Activated CD8-positive, alpha-beta memory T cell treated with anti-CD3 and anti-CD28 coated beads for 36 hours (primary cell): ENCODE results near the gene SPNS2. TPM values are rescaled to one million over a fixed set of nuclear protein-coding genes. Genes with fewer than 3 reads are reported as not detected.

Experiments used
- CTCF ChIA-PET: fragments of 350-600 bp; sonication (Branson Sonifier 250); formaldehyde crosslinking; loops from one replicate; lab custom pipeline; 2021; ENCODE audit warnings: antibody characterized with exemption; lab: Charles Lee
- POLR2A ChIA-PET: fragments of 350-600 bp; sonication (Branson Sonifier 250); formaldehyde crosslinking; loops from one replicate; lab custom pipeline; 2021; ENCODE audit warnings: antibody characterized with exemption; lab: Charles Lee
- total RNA-seq, 2 experiments: library from RNA; stranded (reverse); gene quantifications; one replicate each; pipeline ENCODE4 v1.2.3, GENCODE V29; 2021

SPNS2 gene, protein sequence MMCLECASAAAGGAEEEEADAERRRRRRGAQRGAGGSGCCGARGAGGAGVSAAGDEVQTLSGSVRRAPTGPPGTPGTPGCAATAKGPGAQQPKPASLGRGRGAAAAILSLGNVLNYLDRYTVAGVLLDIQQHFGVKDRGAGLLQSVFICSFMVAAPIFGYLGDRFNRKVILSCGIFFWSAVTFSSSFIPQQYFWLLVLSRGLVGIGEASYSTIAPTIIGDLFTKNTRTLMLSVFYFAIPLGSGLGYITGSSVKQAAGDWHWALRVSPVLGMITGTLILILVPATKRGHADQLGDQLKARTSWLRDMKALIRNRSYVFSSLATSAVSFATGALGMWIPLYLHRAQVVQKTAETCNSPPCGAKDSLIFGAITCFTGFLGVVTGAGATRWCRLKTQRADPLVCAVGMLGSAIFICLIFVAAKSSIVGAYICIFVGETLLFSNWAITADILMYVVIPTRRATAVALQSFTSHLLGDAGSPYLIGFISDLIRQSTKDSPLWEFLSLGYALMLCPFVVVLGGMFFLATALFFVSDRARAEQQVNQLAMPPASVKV
- under 1 TPM; 0.42 to 0.61 TPM for total RNA-seq

DNA sequence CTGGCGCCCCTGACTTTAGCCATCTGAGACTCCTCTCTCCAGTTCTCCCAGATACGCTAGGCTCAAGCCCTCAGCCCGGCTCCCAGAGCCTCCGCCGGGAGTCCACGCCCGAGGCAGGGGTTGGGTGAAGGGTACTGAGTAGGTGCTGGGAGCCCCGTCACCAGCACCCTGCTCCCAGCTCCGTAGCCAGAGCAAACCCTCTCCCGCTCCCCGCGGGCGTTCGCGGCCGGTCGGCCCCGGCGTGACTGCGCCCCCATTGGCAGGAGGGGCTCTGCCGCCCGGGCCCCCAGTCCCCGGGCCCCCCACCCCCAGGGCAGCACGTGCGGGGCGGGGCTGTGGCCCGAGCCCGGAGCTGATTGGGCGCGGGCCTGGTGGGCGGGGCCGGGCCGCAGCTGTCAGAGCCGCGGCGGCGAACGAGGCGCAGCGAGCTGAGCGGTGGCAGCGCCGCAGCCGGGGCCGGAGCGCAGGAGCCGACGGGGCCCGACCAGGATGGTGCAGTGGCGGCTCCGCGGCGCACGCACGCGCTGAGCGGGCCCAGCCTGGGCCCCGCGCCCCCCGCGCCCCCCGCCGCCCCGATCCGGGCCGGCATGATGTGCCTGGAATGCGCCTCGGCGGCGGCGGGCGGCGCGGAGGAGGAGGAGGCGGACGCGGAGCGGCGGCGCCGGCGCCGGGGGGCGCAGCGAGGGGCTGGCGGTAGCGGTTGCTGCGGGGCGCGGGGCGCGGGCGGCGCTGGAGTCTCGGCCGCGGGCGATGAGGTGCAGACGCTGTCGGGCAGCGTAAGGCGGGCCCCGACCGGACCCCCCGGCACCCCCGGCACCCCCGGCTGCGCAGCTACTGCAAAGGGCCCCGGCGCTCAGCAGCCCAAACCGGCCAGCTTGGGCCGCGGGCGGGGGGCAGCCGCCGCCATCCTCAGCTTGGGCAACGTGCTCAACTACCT, at the start of gene SPNS2:
TSS of gene SPNS2 (plus strand) at position 421 of the 937 bp plus-strand sequence. CDS start at position 588, 167 bp downstream.
- CTCF ChIA-PET, result interaction anchor here (0.9 kb wide), 2 partner anchors 10 to 78 kb away, joined by 3 read pairs; no protein-coding TSS in a partner anchor
- POLR2A ChIA-PET, result interaction anchor here (1.7 kb wide), 1 partner anchor 13 kb away, joined by 5 read pairs; no protein-coding TSS in a partner anchor

DNA sequence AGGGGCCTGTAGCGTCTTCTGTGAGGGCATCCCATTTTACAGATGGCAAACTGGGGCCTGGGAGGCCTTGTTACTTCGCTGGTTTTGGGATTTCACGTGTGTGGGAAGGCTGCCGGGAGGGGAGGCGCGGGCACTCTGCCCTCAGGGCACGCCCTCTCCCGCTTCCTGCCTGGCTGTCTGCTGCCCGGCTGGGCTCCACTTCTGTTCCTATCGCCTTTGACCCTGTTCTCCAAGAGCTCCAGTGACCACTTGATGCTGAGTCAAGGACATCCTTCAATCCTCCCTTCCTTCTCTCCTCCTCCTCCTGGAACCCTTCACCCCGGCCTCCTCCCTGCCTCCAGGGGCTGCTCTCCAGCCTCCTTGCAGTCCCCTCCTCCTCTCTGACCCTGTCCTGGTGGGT, 48.9 kb upstream of the SPNS2 start:
- ChIA-PET CTCF (no interaction called here), POLR2A (no interaction called here)

DNA sequence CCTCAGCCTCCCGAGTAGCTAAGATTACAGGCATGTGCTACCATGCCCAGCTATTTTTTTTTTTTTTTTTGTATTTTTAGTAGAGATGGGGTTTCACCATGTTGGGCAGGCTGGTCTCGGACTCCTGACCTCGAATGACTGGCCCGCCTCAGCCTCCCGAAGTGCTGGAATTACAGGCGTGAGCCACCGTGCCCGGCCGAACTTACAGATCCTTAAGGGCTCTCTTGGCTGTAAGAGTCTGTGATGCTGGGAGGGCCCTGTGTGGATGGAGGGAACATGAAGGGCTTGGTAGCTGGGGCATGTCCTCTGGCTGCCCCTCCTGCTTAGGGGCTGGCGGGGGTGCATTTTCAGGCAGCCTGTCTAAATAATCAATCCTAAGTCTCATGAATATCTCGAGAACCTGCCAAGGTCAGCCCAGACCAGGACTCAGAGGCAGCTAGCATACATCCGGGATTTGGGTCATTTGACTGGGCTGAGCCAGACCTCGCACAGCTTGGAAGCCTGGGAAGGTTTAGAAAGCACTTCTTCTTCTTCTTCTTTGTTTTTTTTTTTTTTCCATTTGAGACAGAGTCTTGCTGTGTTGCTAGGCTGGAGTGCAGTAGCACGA, 47.9 kb upstream of the SPNS2 start:
- CTCF ChIA-PET, result interaction anchor here (0.7 kb wide), 1 partner anchor 64 kb away, joined by 3 read pairs; no protein-coding TSS in a partner anchor
- POLR2A ChIA-PET, result no interaction called here

DNA sequence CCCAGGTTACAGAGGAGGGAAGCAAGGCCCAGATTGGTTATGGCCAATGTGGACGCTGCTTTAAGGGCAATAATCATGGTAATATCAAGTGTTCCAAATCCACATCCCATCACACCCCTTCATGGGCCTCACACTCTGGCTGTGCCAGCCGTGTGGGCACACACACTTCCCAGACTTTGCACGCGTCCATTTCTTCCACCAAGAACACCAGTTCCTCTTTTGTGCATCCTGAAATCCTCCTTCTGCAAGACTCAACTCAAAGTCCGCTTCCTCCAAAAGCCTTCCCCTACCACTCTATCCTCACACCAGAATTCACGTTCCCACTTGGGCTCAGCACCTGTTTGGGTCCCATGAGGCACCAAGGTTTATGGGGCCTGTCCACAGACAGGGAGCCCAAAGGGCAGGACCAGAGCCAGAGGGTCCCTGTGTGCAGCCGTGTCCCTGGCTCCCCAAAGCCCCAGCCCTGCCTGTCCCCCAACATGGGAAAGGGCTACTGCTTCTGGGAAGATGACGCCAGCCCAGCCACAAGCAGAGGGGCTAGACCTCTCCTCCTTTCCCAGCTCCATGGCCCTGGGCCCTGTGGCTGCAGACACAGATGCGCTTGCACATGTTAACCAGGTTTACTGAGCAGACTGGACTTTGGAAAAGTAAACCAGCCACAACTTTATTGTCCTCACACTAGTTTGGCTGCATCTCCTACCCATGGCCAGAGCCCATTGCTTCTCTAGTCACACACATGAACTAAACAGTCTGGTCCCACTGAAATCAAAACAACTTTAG, 44.7 kb upstream of the SPNS2 start:
- ChIA-PET CTCF (no interaction called here), POLR2A (no interaction called here)

DNA sequence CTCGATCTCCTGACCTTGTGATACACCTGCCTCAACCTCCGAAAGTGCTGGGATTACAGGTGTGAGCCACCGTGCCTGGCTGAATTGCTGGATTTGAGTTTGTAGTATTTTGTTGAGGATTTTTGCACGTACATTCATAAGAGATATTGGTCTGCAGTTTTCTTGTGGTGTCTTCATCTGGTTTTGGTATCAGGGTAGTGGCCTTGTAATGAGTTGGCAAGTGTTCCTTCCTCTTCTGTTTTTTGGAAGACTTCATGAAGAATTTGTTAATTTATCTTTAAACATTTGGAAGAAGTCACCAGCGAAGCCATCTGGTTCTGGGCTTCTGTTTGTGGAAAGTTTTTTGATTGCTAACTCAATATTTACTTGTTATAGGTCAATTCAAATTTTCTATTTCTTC, 38.0 kb upstream of the SPNS2 start:
- ChIA-PET CTCF (no interaction called here), POLR2A (no interaction called here)

DNA sequence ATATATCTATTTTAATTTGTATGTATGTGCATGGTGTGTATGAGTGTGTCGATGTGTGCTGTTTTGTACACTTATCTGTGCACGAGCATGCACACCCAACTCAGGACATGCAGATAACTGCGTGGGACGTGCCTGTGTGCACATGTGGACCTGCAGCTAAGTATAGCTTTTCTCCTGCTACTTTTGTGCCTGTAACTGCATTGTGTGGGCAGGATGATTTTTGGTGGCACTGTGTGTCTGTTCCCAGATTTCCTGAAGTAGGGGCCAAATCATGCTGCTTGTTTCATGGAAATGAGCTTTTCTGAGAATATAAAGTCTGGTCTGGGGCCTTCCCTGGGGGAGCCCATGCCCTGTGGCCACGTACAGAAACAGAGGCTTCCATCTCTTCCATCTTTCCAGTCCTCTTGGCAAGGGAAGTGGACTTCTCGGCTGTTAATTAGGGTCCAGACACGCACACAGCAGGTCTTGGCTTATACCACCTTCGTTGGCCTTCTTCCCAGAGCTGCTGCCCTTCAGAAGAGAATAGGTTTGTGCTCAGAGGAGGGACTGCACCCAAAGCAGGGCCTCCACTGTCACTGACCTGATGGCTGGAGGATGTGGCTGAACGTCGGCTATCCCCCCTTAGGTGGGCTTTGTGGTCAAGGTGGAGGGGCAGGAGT, 34.7 kb upstream of the SPNS2 start:
- ChIA-PET POLR2A (no interaction called here), CTCF (interaction anchor here (0.6 kb wide), 1 partner anchor 41 kb away, joined by 4 read pairs; no protein-coding TSS in a partner anchor)

DNA sequence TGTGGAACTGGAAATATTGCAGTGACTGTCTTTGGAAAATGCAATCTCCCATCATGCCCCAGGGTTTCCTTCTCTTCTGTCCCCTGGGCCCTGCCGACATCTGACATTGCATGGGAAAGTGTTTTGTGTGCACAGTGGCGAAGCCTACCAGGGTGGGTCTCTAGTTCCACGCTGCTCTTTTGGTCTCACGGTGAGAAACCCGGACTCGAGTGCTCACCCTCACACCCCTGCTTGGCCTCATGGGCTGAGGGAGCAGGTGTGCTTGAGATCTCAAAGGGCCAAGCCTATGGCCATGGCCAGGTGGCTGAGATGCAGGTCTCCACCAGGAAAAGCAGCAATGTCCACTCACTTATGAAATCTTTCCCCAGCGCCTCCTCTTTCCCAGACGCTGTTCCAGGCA, 32.9 kb upstream of the SPNS2 start:
- POLR2A ChIA-PET, result no interaction called here

DNA sequence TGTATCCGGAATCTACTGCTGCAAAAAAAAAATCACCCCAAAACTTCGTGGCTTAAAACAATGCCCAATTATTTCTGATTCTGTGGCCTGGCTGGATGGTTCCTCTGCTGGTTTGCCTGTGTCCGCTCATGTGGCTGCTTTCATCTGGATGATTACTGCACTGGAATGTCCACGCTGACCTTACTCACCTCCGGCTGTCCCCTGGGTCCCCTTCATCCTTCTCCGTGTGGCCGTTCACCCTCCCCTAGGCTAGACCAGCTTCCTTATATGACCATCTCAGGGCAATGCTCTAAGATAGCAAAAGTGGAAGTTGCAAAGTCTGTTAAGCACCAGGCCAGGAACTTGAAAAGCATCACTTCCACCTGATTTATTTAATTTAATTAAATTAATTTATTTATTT, 31.4 kb upstream of the SPNS2 start:
- CTCF ChIA-PET, result no interaction called here
- POLR2A ChIA-PET, result no interaction called here

More for the DNA sequence above, 32.9 kb upstream of the SPNS2 start:
- CTCF ChIA-PET, result no interaction called here

DNA sequence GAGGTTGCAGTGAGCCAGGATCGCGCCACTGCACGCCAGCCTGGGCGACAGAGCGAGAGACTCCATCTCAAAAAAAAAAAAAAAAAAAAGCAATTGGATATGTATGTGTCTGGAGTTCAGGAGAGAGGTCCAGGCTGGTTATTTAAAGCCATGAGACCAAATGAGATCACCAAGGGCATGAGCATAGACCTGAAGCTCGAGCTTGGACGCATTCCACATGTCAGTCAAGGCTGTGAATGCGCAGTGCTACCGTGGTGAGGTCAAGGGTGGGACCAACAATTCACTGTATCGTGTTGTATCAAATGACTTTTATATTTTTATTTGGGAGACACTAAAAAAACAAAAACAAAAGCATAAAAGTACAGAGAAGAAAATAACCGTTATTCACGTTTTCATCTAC, 29.1 kb upstream of the SPNS2 start:
- ChIA-PET CTCF (interaction anchor here (0.6 to 0.7 kb wide), 2 partner anchors 365 to 377 kb away, joined by 3 to 4 read pairs; no protein-coding TSS in a partner anchor), POLR2A (interaction anchor here (0.7 kb wide), 1 partner anchor 310 kb away, joined by 6 read pairs; no protein-coding TSS in a partner anchor)

DNA sequence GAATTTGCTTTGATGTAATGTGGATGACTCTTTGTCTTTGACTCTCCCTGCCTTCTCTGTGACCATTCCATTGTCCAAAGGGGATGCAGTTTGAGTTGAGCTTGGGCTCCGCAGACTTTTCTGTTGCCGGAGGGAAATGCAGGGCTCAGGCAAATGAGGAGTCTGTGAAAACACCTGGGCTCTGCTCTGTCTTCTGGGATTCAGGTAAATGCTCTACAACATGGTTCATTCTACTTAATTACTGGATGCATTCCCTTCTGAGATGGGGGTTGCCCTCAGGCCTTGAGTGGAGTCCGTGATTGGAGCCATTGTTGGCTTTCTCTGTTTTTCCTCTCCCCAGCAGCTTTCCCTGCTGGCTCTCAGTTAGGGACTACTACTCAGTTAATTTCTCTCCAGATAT, 26.4 kb upstream of the SPNS2 start:
- ChIA-PET CTCF (no interaction called here), POLR2A (no interaction called here)

DNA sequence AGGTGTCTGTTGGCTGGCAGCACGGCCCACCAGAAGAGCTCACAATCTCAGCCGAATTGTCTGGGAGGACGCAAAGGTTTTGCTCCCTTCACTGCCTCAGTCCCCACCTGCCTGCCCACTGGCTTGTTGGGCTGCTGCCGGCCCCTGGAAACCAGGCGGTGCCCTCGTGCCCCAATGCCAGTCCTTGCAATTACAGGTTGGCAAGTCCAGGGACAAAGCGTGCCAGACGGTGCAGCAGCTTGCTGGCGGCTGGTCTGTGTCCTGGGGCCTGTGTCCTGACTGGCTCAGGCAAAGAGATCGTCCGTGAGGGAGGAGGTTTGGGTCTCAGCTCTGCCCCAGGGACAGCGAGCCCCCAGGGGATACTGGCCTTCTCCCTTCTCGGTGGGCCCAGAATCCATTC, 24.6 kb upstream of the SPNS2 start:
- ChIA-PET POLR2A (no interaction called here), CTCF (no interaction called here)

DNA sequence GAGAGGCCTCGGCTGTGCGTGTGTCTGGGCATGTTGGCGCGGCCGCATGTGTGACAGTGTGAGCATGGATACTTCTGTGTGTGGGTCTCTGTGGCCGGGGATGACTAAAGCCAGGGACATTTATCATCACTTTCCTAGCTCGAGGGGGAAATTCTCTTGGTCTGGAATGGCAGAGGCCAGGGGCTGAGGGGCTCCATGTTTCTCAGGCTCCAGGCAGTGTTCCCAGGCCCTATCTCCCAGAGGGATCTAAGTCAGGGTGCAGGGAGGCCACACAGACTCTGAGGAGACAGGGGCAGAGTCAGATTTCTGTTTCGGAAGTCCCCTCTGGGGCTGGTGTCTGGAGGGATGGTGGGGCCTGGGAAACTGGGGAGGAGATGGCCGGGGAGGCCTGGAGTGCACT, 23.7 kb upstream of the SPNS2 start:
- ChIA-PET CTCF (no interaction called here), POLR2A (no interaction called here)

DNA sequence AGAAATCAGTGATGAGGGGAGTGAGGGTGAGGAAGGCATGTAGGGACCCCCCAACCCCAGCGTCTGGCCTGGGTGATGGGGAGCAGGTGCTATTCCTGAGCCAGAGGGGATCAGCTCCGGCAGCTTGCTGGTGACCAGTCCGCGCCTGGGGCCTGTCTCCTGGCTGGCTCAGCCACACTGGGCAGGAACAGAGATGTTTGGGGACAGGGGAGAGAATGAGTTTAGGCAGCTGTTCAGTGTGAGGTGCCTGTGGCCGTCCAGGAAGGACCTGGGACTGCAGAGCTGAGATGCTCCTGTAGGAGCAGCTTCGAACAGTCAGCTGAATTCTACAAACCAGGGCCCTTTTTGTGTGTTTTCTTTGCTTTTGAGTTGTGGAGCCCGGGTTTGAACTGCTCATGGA, 23.2 kb upstream of the SPNS2 start:
- ChIA-PET POLR2A (no interaction called here), CTCF (no interaction called here)

DNA sequence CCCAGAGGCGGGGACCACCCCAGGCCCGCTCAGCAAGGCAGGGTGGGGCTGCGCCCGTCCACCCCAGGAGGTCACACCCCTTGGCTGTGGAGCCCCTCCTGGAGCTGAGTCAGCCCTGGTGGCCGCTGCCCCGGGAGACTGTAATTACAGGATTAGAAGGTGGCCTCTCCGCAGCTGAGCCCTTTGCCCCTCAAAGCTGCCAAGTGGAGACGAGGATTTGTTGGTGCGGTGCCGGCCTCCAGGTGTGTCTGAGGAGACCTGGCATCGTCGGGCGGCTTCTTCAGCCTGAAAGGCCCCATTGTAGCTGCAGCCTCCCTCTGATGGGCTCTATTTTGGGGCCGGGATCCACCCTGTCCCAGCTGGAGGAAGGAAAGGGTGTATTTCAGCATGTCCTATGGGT, 22.7 kb upstream of the SPNS2 start:
- ChIA-PET POLR2A (no interaction called here), CTCF (interaction anchor here (1.1 kb wide), 1 partner anchor 8 kb away, joined by 3 read pairs; no protein-coding TSS in a partner anchor)

DNA sequence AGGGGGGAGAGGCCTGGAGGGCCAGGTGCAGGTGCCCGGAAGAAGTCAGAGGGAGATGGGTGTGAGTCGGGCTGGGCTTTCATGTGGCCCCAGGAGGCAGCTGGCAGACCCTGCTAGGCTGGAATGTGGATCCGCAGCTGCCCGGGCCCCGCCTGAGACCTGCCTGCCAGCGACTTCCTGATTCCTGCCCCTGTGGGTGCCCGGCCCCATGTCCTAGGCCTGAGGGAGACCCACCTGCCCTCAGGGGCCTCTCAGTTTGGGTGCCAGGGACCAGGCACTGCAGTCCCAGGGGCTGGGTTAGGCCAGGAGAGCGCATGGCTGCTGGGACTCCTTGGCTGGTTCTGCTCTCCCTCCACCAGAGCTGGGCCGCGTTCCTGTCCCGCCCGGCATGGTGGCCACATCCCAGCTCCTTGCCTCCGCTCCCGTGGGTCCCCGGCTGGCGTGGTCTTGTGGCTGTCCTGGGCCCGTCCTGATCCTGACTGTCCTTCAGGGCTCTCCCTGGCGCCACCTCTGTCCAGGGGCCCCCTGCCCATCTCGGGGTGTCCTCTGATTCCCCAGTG, 22.1 kb upstream of the SPNS2 start:
- CTCF ChIA-PET, result interaction anchor here (1.1 kb wide), 1 partner anchor 8 kb away, joined by 3 read pairs; no protein-coding TSS in a partner anchor
- POLR2A ChIA-PET, result no interaction called here

DNA sequence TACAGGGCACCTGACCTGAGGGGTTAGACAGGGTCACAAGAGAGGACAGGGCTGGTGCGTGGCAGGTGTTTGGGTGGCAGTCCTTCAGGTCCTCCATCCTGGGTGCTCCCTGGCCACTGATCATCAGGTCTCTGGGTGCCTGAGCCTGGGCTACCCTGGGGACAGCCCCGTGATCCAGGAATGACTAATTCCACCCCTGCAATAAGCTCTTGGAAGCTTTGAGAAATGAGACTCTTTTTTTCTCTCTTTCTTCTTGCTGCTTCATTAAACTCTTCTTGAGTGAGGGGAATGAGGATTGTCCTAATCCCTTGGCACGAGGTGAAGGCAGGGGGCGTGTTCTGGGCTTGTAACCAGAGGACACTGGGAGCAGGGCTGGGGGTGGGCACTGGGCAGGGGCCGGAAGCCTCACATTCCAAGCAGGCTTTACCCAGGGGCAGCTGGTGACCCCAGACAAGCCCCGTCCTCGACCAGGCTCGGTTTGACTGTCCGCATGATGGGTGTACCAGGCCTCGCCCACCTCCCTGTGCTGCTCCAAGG, 21.4 kb upstream of the SPNS2 start:
- CTCF ChIA-PET, result no interaction called here

DNA sequence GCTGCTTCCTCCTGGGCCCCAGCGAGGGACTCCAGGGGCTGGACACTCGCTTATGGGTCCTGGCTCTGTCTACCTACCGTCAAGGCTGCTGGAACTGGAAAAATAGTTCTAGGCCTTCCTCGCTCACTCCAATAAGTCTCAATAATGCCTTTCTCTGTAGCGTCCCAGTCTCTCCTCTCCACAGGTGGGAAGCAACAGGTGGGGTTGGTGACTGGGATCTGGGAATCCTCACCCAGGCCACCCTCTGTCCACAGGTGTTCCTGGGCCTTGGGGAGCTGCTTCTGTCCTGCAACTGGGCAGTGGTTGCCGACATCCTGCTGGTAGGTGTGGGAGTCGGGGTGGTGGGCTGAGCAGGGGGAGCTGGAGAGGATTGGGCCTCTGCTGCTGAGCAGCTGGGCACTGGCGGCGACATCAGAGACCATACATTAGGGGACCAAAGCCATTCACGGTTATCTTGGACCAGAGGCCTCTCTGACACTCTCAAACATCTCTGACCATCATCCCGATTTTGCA, 20.3 kb upstream of the SPNS2 start:
- ChIA-PET CTCF (no interaction called here), POLR2A (interaction anchor here (0.7 kb wide), 1 partner anchor 42 kb away, joined by 3 read pairs; no protein-coding TSS in a partner anchor)

More for the DNA sequence above, 21.4 kb upstream of the SPNS2 start:
- POLR2A ChIA-PET, result no interaction called here
